Measurements from ENCODE around the gene CGNL1.

Gene CGNL1

GRCh38 chr15:57578288-57578900 lies 202.1 kb downstream of the CGNL1 start:
- H3K27ac ChIP-seq (ENCODE audit: low read depth, low read length): no peak overlapping the region
- H3K9me3 ChIP-seq (ENCODE audit: insufficient read depth, low read length): peaks cover 2% of the 10 kb centered on the region; the same call in 1 of the 2 replicates
- TF ChIP-seq CTCF (IDR thresholded peaks at IDR 0.05; ENCODE audit: insufficient read depth, low read length, poor library complexity, severe bottlenecking) (no peak), EZH2phosphoT487 (conservative IDR thresholded peaks at IDR 0.05; ENCODE audit: low read length) (no peak)
- no peak overlapping the region for H2AFZ ChIP-seq (ENCODE audit: low read depth, low read length, severe bottlenecking)
- no peak overlapping the region for H3K4me2 ChIP-seq (ENCODE audit: low read depth, low read length, poor library complexity, severe bottlenecking)
- H4K20me1 ChIP-seq (ENCODE audit: low read depth, low read length): no peaks in the 10 kb centered on the region
- no peaks in the 10 kb centered on the region for H3K79me2 ChIP-seq (ENCODE audit: insufficient read depth, low read length)
- H3K4me3 ChIP-seq (ENCODE audit: insufficient read depth, low read length, poor library complexity, severe bottlenecking): no peak overlapping the region
- no peak overlapping the region for H3K9ac ChIP-seq (ENCODE audit: low read length)
- H3K9me2 ChIP-seq (replicated peaks; ENCODE audit: insufficient read depth, low read length): no peaks in the 10 kb centered on the region
- H3F3A ChIP-seq (ENCODE audit: insufficient read depth): no peaks in the 10 kb centered on the region
- H3K27me3 ChIP-seq (ENCODE audit: low read length): peaks cover 3% of the 10 kb centered on the region; the same call in 1 of the 2 replicates
- no peaks in the 10 kb centered on the region for H3K36me3 ChIP-seq (ENCODE audit: low read length)

GRCh38 chr15:57580428-57580827 lies 204.1 kb downstream of the CGNL1 start:
- Histone ChIP-seq H3F3A (ENCODE audit: insufficient read depth) (no peaks in the 10 kb centered on the region), H3K4me2 (ENCODE audit: low read depth, low read length, poor library complexity, severe bottlenecking) (no peak overlapping the region), H3K9me2 (replicated peaks; ENCODE audit: insufficient read depth, low read length) (no peaks in the 10 kb centered on the region), H4K20me1 (ENCODE audit: low read depth, low read length) (no peaks in the 10 kb centered on the region), H3K4me3 (ENCODE audit: insufficient read depth, low read length, poor library complexity, severe bottlenecking) (no peak overlapping the region), H3K27me3 (ENCODE audit: low read length) (peaks cover 3% of the 10 kb centered on the region; the same call in 1 of the 2 replicates), H2AFZ (ENCODE audit: low read depth, low read length, severe bottlenecking) (no peak overlapping the region), H3K36me3 (ENCODE audit: low read length) (no peaks in the 10 kb centered on the region), H3K9me3 (ENCODE audit: insufficient read depth, low read length) (peaks cover 4% of the 10 kb centered on the region; the same call in 1 of the 2 replicates), H3K79me2 (ENCODE audit: insufficient read depth, low read length) (no peaks in the 10 kb centered on the region), H3K27ac (ENCODE audit: low read depth, low read length) (no peak overlapping the region), H3K9ac (ENCODE audit: low read length) (no peak overlapping the region)
- no peak for TF ChIP-seq EZH2phosphoT487 (conservative IDR thresholded peaks at IDR 0.05; ENCODE audit: low read length)
- no peak for TF ChIP-seq CTCF (IDR thresholded peaks at IDR 0.05; ENCODE audit: insufficient read depth, low read length, poor library complexity, severe bottlenecking)

GRCh38 chr15:57580866-57581265 lies 204.6 kb downstream of the CGNL1 start:
- H3K9me3 ChIP-seq (ENCODE audit: insufficient read depth, low read length): peaks cover 4% of the 10 kb centered on the region; the same call in 1 of the 2 replicates
- H3K9me2 ChIP-seq (replicated peaks; ENCODE audit: insufficient read depth, low read length): no peaks in the 10 kb centered on the region
- H2AFZ ChIP-seq (ENCODE audit: low read depth, low read length, severe bottlenecking): no peak overlapping the region
- H3K4me2 ChIP-seq (ENCODE audit: low read depth, low read length, poor library complexity, severe bottlenecking): no peak overlapping the region
- H4K20me1 ChIP-seq (ENCODE audit: low read depth, low read length): no peaks in the 10 kb centered on the region
- H3K9ac ChIP-seq (ENCODE audit: low read length): no peak overlapping the region
- H3F3A ChIP-seq (ENCODE audit: insufficient read depth): no peaks in the 10 kb centered on the region
- no peaks in the 10 kb centered on the region for H3K36me3 ChIP-seq (ENCODE audit: low read length)
- H3K79me2 ChIP-seq (ENCODE audit: insufficient read depth, low read length): no peaks in the 10 kb centered on the region
- H3K27me3 ChIP-seq (ENCODE audit: low read length): peaks cover 3% of the 10 kb centered on the region; the same call in 1 of the 2 replicates
- no peak overlapping the region for H3K27ac ChIP-seq (ENCODE audit: low read depth, low read length)
- H3K4me3 ChIP-seq (ENCODE audit: insufficient read depth, low read length, poor library complexity, severe bottlenecking): no peak overlapping the region
- no peak for TF ChIP-seq EZH2phosphoT487 (conservative IDR thresholded peaks at IDR 0.05; ENCODE audit: low read length)
- TF ChIP-seq CTCF (IDR thresholded peaks at IDR 0.05; ENCODE audit: insufficient read depth, low read length, poor library complexity, severe bottlenecking): no peak

Data from SU-DHL-6 (cell line).